ENCODE measurements around the gene CCDC66.

CCDC66 gene

DNA sequence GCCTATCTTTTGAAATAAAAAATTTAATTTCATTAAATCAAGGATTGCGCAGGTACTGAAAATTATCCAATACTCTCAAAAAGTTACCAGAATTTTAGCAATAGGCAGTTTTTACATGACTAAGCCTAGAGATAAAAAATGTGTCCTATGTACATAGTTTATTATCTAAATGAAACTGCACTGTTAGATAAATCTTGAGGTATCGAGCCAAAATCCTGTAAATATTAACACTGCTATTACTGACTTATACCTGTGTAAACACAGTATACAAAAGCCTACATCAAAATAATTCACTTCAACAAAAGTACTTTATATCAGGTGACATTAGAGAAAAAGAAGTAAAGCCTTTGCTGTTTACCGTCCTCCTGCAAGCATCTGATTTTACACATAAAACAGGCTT is 65.4 kb downstream of the CCDC66 start:
- DNase-seq (ENCODE audit: low spot score): no peak

DNA sequence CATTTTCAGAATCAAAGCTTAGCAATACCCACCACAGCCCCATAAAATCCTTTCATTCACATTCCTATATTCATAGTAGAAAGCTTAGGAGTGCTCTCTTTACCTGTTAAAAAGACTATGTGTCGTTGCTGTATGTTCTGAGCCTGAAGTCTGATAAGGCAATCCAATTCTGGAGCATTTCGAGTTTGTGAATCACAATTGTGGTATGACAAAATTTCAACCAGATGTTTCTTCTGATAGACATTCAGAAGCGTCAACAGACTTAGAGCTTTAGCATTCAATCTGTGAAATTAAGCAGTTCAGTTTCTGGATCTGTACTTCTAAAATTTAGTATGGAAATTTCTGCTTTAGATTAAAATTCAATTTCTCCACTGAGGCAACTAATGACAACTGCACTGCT is 67.8 kb downstream of the CCDC66 start:
- DNase-seq (ENCODE audit: low spot score): no peak

DNA sequence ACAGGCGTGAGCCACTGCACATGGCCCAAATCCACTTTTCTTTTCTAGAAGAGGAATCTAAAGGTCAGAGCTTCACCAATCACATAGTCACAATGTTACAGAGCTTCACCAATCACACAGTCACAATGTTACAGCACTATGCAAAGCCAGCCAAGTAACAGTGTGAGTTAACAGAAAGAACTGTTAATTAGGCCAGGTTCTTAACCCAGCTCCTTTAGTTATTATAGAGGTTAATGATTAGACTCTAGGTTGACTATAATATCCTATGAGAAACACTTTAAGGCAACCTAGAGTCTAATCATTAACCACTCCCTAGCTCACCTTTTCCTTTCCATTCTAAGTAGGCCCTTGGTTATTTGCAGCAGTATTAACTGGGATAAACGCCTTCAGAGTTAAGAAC is 72.1 kb downstream of the CCDC66 start:
- DNase-seq (ENCODE audit: low spot score): no peak

DNA sequence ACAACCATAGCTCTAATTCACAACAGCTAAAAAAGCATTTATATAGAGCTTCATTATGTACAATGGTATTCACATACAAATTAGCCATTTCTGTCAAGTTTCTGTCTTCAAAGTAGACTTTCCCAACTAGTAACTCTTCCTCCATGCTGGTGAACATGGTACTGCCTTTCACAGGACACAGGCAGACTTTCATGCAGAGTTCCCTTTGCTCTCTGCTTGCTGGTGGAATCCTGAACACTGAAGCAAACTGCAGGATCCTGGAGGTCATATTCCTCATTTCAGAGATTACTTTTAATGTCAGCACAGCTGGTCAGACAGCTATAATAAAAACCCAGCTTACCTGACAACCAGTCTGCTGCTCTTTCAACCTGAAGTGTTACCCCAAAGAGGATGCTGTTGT is 72.5 kb downstream of the CCDC66 start:
- DNase-seq (ENCODE audit: low spot score): no peak

DNA sequence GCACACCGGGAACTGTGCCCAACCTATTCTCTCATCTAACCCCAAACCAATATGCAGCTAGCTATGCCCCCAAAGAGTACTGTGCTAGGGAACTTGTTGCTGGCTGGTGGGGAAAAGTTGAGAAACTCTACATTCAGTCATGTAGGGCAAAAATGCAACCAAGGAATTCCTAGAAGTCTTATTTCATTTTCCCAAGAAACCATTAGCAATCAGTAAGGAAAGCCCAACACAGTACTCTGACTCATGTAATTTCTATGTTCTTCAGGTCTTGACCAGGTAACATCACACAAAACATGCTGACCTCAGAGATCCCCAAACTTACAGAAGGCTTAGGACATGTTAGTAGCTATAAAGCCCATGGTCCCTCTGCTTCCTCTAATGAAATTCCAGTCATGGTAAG is 74.0 kb downstream of the CCDC66 start:
- DNase-seq (ENCODE audit: low spot score): no peak

DNA sequence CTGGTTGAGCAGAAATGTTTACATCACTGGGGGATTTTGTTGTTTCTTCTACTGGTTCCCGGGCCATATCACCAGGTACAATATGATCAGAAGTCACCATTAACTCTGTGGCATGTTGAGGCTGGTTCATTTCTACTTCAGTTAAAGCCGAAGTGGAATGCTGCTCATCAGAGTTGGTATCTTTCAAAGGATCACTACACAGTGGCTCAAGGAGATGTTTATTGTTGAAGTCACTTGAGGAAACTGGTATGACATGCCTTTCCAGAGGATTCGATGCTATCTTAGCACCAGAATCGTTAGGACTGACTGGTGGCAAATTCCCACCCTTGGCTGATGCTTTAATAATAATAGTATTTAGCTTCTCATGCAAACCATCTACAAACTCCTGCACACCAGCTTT is 76.2 kb downstream of the CCDC66 start:
- no peak for DNase-seq (ENCODE audit: low spot score)

DNA sequence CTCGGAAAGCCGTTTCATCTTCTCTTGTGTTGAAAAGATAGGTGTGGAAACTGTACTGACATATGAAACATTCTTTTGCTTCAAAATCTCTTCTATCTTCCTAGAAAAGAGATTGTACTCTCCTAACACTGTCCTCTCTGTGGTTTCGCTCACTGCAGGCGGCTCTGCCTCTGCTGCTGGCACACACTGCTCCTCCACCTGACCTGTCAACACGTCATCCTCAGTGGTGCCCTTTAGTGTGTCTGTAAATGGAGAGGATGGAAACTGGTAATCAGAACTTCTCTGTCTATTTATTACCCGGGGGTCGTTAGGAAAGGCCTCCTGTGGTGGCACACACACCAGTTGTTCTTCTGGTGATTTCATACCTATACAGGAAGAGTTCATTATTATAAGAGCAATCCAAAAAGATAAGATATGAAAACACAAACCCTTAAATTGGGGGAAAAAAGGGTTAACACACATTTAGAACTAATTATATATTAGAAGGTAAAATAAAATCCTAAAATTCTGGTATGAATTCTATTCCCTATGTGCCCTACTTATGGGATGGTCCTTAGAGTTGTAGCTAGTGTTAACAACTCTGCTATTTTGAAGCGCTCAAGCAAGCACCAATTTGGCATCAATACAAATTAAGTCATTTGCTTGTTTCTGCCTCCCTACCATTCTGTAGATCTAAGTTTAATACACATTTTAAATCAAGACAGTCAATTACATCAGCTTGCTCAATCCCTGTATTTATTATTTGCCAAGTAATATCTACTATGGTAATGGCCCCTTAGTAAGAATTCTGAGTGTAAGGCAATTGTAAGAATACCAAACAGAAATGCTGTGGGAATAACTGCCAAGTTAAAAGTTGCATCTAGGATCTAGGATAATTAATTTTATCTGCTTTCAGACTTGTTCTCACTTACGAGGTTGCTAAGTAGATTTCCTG is 76.9 kb downstream of the CCDC66 start:
- DNase-seq (ENCODE audit: low spot score): no peak

DNA sequence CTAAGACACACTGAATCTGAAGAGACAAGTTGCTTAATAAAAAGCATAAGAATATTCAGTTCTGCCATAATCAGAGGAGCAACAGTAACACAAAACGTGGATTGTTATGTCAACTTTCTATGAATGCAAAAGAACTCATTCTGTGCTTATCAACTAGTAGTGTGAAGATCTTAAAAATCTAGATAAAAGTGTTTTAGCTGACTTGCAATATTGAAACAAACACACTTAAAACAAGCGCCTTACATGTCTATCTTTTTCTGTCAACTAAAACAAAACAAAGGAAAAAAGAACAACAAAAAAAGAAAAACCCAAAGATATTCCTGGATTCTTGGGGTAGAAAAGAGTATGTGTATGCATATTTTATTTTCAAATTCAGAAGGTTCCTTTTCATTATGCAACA is 88.4 kb downstream of the CCDC66 start:
- DNase-seq (ENCODE audit: low spot score): no peak

DNA sequence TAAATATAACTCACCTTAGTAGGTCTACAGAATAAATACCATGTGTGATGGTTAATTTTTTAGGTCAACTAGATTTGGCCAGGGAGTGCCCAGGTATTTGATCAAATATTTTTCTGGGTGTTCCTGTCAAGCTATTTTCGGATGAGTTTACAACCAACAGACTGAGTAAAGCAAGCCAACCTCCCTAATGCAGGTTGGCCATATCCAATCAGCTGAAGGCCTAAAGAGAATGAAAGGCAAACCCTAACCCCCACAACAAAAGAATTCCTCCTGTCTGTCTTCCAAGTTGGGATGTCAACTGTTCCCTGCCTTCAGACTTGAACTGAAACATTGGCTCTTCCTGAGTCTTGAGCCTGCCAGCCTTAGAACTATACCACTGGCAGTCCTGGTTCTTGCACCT is 97.5 kb downstream of the CCDC66 start:
- DNase-seq (ENCODE audit: low spot score): no peak

DNA sequence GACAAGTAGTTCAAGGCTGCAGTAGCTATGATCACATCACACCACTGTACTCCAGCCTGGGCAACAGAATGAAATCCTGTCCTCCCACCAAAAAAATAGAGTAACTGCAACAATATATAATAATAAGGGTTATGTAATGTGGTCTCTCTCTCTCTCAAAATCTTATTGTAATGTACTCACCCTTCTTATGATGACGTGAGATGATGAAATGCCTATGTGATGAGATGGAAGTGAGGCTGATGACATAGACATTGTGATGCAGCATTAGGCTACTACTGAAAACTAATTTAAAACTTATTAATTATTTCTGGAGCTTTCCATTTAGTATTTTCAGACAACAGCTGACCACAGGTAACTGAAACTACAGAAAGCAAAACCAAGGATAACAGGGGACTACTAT is 98.7 kb downstream of the CCDC66 start:
- no peak for DNase-seq (ENCODE audit: low spot score)

DNA sequence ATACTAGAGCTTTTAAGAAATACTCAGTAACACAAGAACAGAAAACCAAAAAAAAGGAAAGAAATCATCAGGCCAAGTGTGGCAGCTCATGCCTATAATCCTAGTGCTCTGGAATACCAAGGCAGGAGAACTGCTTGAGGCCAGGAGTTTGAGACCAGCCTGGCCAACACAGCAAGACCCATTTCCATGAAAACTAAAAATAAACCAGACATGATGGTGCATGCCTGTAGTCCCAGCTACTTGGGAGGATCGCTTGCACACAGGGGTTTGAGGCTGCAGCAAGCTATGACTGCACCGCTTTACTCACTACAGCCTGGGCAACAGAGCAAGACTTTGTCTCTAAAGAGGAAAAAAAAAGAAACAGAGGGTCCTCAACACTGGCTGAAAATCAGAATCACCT is 107.8 kb downstream of the CCDC66 start:
- no peak for DNase-seq (ENCODE audit: low spot score)

DNA sequence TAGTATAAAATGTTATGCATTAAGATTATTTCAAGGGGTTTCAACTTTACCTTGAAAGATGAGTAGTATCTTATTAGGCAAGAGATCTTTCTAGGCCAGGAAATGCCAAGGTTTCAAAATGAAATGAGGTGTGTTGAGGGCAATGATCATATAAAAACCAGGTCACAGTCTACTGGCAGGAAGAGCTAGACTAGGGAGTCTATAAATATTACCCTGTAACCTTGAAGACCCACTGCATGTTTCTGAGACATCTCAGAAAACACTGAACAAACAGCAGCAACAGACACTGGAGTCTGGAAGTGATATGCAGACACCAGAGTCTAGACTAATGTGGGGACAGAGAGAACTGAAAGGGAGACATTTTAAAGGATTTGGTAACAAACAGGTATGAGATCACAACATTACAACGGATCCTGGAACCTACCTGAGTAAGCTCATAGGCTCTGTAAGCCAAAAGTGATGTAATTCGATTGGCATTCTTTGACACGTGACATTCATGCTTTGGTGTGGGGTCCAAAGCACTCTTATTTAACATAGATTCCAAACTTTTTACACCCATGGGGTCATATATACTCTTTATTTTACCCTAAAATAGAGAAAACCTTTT is 111.1 kb downstream of the CCDC66 start:
- peak; percentile 22 for DNase-seq (ENCODE audit: low spot score)
